ENCODE measurements around the gene LGALS7. TPM values are rescaled to one million over a fixed set of nuclear protein-coding genes. Genes with fewer than 3 reads are reported as not detected.
"Not testable (repeated sequence)": the region's sequence is repeated elsewhere in the genome, so short reads cannot be mapped to it uniquely, and the experiment has no call there.

The LGALS7 gene
- total RNA-seq, 1 donor from 2014 or later: not detected

- H3K36me3 Mint-ChIP-seq (ENCODE audit: low read depth, unreplicated experiment): peaks cover 28% of the 10 kb centered on the region
- no peak overlapping the region for H2AFZ ChIP-seq (ENCODE audit: low read depth, low read length)
- TF ChIP-seq EZH2 (IDR thresholded peaks at IDR 0.05; ENCODE audit: insufficient read depth, low read length): no peak
- TF ChIP-seq CTCF (IDR thresholded peaks at IDR 0.05; ENCODE audit: insufficient read depth, low read depth, low read length): no peak
- no peaks in the 10 kb centered on the region for H3K36me3 ChIP-seq (ENCODE audit: insufficient read depth, low read length)
- no peak overlapping the region for H3K4me2 ChIP-seq (ENCODE audit: low read length)
- H3K9ac ChIP-seq (ENCODE audit: low read length): no peak overlapping the region
- no peak overlapping the region for H3K27ac Mint-ChIP-seq (ENCODE audit: unreplicated experiment)
- H3K27ac ChIP-seq (ENCODE audit: low read depth, low read length): no peak overlapping the region
- H3K9me3 Mint-ChIP-seq (ENCODE audit: unreplicated experiment): no peaks in the 10 kb centered on the region
- FAIRE-seq (no peak), DNase-seq (ENCODE audit: low read depth) (no peak)
- no peaks in the 10 kb centered on the region for H3K79me2 ChIP-seq (ENCODE audit: insufficient read depth, low read length)
- H3K4me3 Mint-ChIP-seq (ENCODE audit: unreplicated experiment): no peak overlapping the region
- H3K27me3 ChIP-seq (ENCODE audit: insufficient read depth, low read length): no peaks in the 10 kb centered on the region
- no peaks in the 10 kb centered on the region for H3K9me3 ChIP-seq (ENCODE audit: insufficient read depth, low read depth, low read length)
- no peaks in the 10 kb centered on the region for H3K4me1 ChIP-seq (ENCODE audit: insufficient read depth, low read length)
- H3K4me3 ChIP-seq (ENCODE audit: insufficient read depth, low read depth, low read length): no peak overlapping the region
- peaks cover 3% of the 10 kb centered on the region for H3K4me1 Mint-ChIP-seq (ENCODE audit: low read depth, unreplicated experiment)
- peaks cover 2% of the 10 kb centered on the region for H3K27me3 Mint-ChIP-seq (ENCODE audit: low read depth, unreplicated experiment)
- no peaks in the 10 kb centered on the region for H4K20me1 ChIP-seq (ENCODE audit: insufficient read depth, low read length)
Measured at GRCh38 chr19:38815059-38816001, 42.0 kb upstream of the LGALS7 start.

- not testable (repeated sequence) for H3K4me3 Mint-ChIP-seq (ENCODE audit: unreplicated experiment); H3K9me3 Mint-ChIP-seq (ENCODE audit: unreplicated experiment); H3K4me1 Mint-ChIP-seq (ENCODE audit: low read depth, unreplicated experiment); H3K79me2 ChIP-seq (ENCODE audit: insufficient read depth, low read length); H3K9me3 ChIP-seq (ENCODE audit: insufficient read depth, low read depth, low read length); H3K27me3 ChIP-seq (ENCODE audit: insufficient read depth, low read length); H3K27me3 Mint-ChIP-seq (ENCODE audit: low read depth, unreplicated experiment); H3K27ac ChIP-seq (ENCODE audit: low read depth, low read length); H3K9ac ChIP-seq (ENCODE audit: low read length); FAIRE-seq; H2AFZ ChIP-seq (ENCODE audit: low read depth, low read length); H3K4me3 ChIP-seq (ENCODE audit: insufficient read depth, low read depth, low read length); H3K4me1 ChIP-seq (ENCODE audit: insufficient read depth, low read length); H3K36me3 ChIP-seq (ENCODE audit: insufficient read depth, low read length); H3K27ac Mint-ChIP-seq (ENCODE audit: unreplicated experiment); H4K20me1 ChIP-seq (ENCODE audit: insufficient read depth, low read length); DNase-seq (ENCODE audit: low read depth); H3K4me2 ChIP-seq (ENCODE audit: low read length)
- H3K36me3 Mint-ChIP-seq (ENCODE audit: low read depth, unreplicated experiment): peaks cover 25% of the 10 kb centered on the region
Measured at GRCh38 chr19:38813932-38814331, 40.6 kb upstream of the LGALS7 start.

- peaks cover 2% of the 10 kb centered on the region for H3K27me3 Mint-ChIP-seq (ENCODE audit: low read depth, unreplicated experiment)
- Histone ChIP-seq H2AFZ (ENCODE audit: low read depth, low read length) (no peak overlapping the region), H3K36me3 (ENCODE audit: insufficient read depth, low read length) (no peaks in the 10 kb centered on the region), H3K9me3 (ENCODE audit: insufficient read depth, low read depth, low read length) (no peaks in the 10 kb centered on the region), H3K9ac (ENCODE audit: low read length) (no peak overlapping the region), H3K4me2 (ENCODE audit: low read length) (no peak overlapping the region), H3K27me3 (ENCODE audit: insufficient read depth, low read length) (no peaks in the 10 kb centered on the region), H3K27ac (ENCODE audit: low read depth, low read length) (no peak overlapping the region), H4K20me1 (ENCODE audit: insufficient read depth, low read length) (no peaks in the 10 kb centered on the region), H3K4me1 (ENCODE audit: insufficient read depth, low read length) (no peaks in the 10 kb centered on the region), H3K4me3 (ENCODE audit: insufficient read depth, low read depth, low read length) (no peak overlapping the region), H3K79me2 (ENCODE audit: insufficient read depth, low read length) (no peaks in the 10 kb centered on the region)
- no peak for DNase-seq (ENCODE audit: low read depth)
- peaks cover 24% of the 10 kb centered on the region for H3K36me3 Mint-ChIP-seq (ENCODE audit: low read depth, unreplicated experiment)
- no peak overlapping the region for H3K27ac Mint-ChIP-seq (ENCODE audit: unreplicated experiment)
- no peaks in the 10 kb centered on the region for H3K4me1 Mint-ChIP-seq (ENCODE audit: low read depth, unreplicated experiment)
- no peaks in the 10 kb centered on the region for H3K9me3 Mint-ChIP-seq (ENCODE audit: unreplicated experiment)
- no peak overlapping the region for H3K4me3 Mint-ChIP-seq (ENCODE audit: unreplicated experiment)
- FAIRE-seq: no peak
- TF ChIP-seq CTCF (IDR thresholded peaks at IDR 0.05; ENCODE audit: insufficient read depth, low read depth, low read length) (no peak), EZH2 (IDR thresholded peaks at IDR 0.05; ENCODE audit: insufficient read depth, low read length) (no peak)
Measured at GRCh38 chr19:38813323-38813722, 40.0 kb upstream of the LGALS7 start.

Measured in astrocyte (in vitro differentiated cells and primary cell).